HEK293 (cell line): ENCODE data around the gene RNU1-3.

ENCODE experiments used
- CTCF ChIA-PET: fragments of 350-600 bp; formaldehyde crosslinking; extraction: SDS; loops from one replicate; lab custom pipeline; 2021; ENCODE audit warnings: antibody characterized with exemption; lab: Yijun Ruan, JAX
- POLR2A ChIA-PET: fragments of 300-600 bp; formaldehyde crosslinking; extraction: SDS; loops from one replicate; lab custom pipeline; 2020; ENCODE audit warnings: antibody characterized with exemption, inconsistent platforms; lab: Yijun Ruan, JAX
- H3K27ac ChIP-seq: fragments of 200-500 bp; sonication (Bioruptor generic); 2 replicates; pipeline ENCODE4 v1.5.1; 2014; ENCODE audit warnings: low read depth, low read length, control low read depth, inconsistent platforms; ENCODE audit errors: extremely low read depth
- H3K36me3 ChIP-seq, 2 experiments: fragments of 200-500 bp in 1 of 2; sonication (Bioruptor generic) in 1 of 2; 1 replicate in 1 of 2; 2 replicates in 1 of 2; pipeline ENCODE4 v1.5.1; 2014 to 2017; ENCODE audit warnings: inconsistent platforms in 2 of 2, low read length in 2 of 2; ENCODE audit not compliant: control insufficient read depth in 2 of 2, insufficient read depth in 1 of 2
- H3K4me1 ChIP-seq: fragments of 200-500 bp; sonication (Bioruptor generic); 2 replicates; pipeline ENCODE4 v1.5.1; 2014; ENCODE audit warnings: mild to moderate bottlenecking, low read length, inconsistent platforms; ENCODE audit not compliant: control insufficient read depth, insufficient read depth
- H3K4me3 ChIP-seq: 2 replicates; pipeline ENCODE4 v1.5.1; 2011; ENCODE audit warnings: low read depth, mild to moderate bottlenecking, control low read depth, low read length, moderate library complexity
- H3K9me3 ChIP-seq: fragments of 200-500 bp; sonication (Bioruptor generic); 2 replicates; pipeline ENCODE4 v1.5.1; 2014; ENCODE audit warnings: low read depth, low read length, inconsistent platforms; ENCODE audit not compliant: control insufficient read depth, insufficient read depth
- BCL11A ChIP-seq: fragments of 450-650 bp; formaldehyde crosslinking; IDR thresholded peaks from 2 replicates; pipeline ENCODE4 v1.5.1; 2016; ENCODE audit warnings: low read depth, missing biosample characterization, missing genetic modification characterization
- GLIS2 ChIP-seq: fragments of 450-650 bp; formaldehyde crosslinking; IDR thresholded peaks from 2 replicates; pipeline ENCODE4 v1.5.1; 2016; ENCODE audit warnings: missing biosample characterization, missing genetic modification characterization
- HOXD13 ChIP-seq: sonication (generic); formaldehyde crosslinking; IDR thresholded peaks from 2 replicates; pipeline ENCODE4 v1.8.0; 2022; ENCODE audit warnings: missing genetic modification reagents, borderline replicate concordance
- KLF8 ChIP-seq: fragments of 450-650 bp; formaldehyde crosslinking; IDR thresholded peaks from 2 replicates; pipeline ENCODE4 v1.5.1; 2016; ENCODE audit warnings: missing biosample characterization, missing genetic modification characterization
- PRDM1 ChIP-seq: fragments of 450-650 bp; formaldehyde crosslinking; IDR thresholded peaks from 2 replicates; pipeline ENCODE4; 2016; ENCODE audit warnings: missing biosample characterization, missing genetic modification characterization
- SCRT1 ChIP-seq: fragments of 450-650 bp; formaldehyde crosslinking; IDR thresholded peaks from 2 replicates; pipeline ENCODE4 v1.5.1; 2016; ENCODE audit warnings: missing biosample characterization, missing genetic modification characterization, borderline replicate concordance
- ZFP3 ChIP-seq: fragments of 450-650 bp; formaldehyde crosslinking; IDR thresholded peaks from 2 replicates; pipeline ENCODE4 v1.5.1; 2016; ENCODE audit warnings: low read depth, missing biosample characterization, missing genetic modification characterization
- ZNF133 ChIP-seq: fragments of 450-650 bp; formaldehyde crosslinking; IDR thresholded peaks from 2 replicates; pipeline ENCODE4 v1.5.1; 2016; ENCODE audit warnings: missing biosample characterization, missing genetic modification characterization
- ZNF157 ChIP-seq: fragments of 450-650 bp; formaldehyde crosslinking; IDR thresholded peaks from 2 replicates; pipeline ENCODE4 v1.5.1; 2016; ENCODE audit warnings: missing biosample characterization, missing genetic modification characterization
- ZNF2 ChIP-seq: fragments of 450-650 bp; formaldehyde crosslinking; IDR thresholded peaks from 2 replicates; pipeline ENCODE4 v1.5.1; 2016; ENCODE audit warnings: missing biosample characterization, missing genetic modification characterization
- ZNF221 ChIP-seq: fragments of 450-650 bp; formaldehyde crosslinking; IDR thresholded peaks from 2 replicates; pipeline ENCODE4 v1.5.1; 2017; ENCODE audit warnings: missing biosample characterization, missing genetic modification characterization, borderline replicate concordance
- ZNF266 ChIP-seq: fragments of 450-650 bp; formaldehyde crosslinking; IDR thresholded peaks from 2 replicates; pipeline ENCODE4 v1.5.1; 2016; ENCODE audit warnings: missing biosample characterization, missing genetic modification characterization, low read depth
- ZNF354C ChIP-seq: fragments of 450-650 bp; formaldehyde crosslinking; IDR thresholded peaks from 2 replicates; pipeline ENCODE4 v1.5.1; 2016; ENCODE audit warnings: missing biosample characterization, missing genetic modification characterization, low read depth, borderline replicate concordance
- ZNF394 ChIP-seq: fragments of 450-650 bp; formaldehyde crosslinking; IDR thresholded peaks from 2 replicates; pipeline ENCODE4 v1.5.1; 2016; ENCODE audit warnings: missing biosample characterization, missing genetic modification characterization, mild to moderate bottlenecking, moderate library complexity, borderline replicate concordance
- ZNF514 ChIP-seq: fragments of 450-650 bp; formaldehyde crosslinking; IDR thresholded peaks from 2 replicates; pipeline ENCODE4 v1.5.1; 2016; ENCODE audit warnings: missing biosample characterization, missing genetic modification characterization
- ZNF529 ChIP-seq: fragments of 450-650 bp; formaldehyde crosslinking; IDR thresholded peaks from 2 replicates; pipeline ENCODE4 v1.5.1; 2017; ENCODE audit warnings: missing genetic modification characterization, missing biosample characterization; ENCODE audit not compliant: insufficient replicate concordance
- ZNF544 ChIP-seq: fragments of 450-650 bp; formaldehyde crosslinking; IDR thresholded peaks from 2 replicates; pipeline ENCODE4 v1.5.0; 2017; ENCODE audit warnings: missing biosample characterization, missing genetic modification characterization
- ZNF558 ChIP-seq: fragments of 450-650 bp; formaldehyde crosslinking; IDR thresholded peaks from 2 replicates; pipeline ENCODE4 v1.5.1; 2016; ENCODE audit warnings: missing biosample characterization, missing genetic modification characterization
- ZNF600 ChIP-seq: fragments of 450-650 bp; formaldehyde crosslinking; IDR thresholded peaks from 2 replicates; pipeline ENCODE4 v1.5.1; 2016; ENCODE audit warnings: missing biosample characterization, missing genetic modification characterization
- ZNF747 ChIP-seq: fragments of 450-650 bp; formaldehyde crosslinking; IDR thresholded peaks from 2 replicates; pipeline ENCODE4 v1.5.1; 2016; ENCODE audit warnings: missing biosample characterization, missing genetic modification characterization
- ZSCAN23 ChIP-seq: fragments of 450-650 bp; formaldehyde crosslinking; IDR thresholded peaks from 2 replicates; pipeline ENCODE4 v1.5.1; 2016; ENCODE audit warnings: missing biosample characterization, missing genetic modification characterization
- ZXDB ChIP-seq: fragments of 450-650 bp; formaldehyde crosslinking; IDR thresholded peaks from 2 replicates; pipeline ENCODE4 v1.5.1; 2016; ENCODE audit warnings: missing biosample characterization, missing genetic modification characterization
- TF ChIP-seq, protein P1 (sequence below): sonication (generic); formaldehyde crosslinking; IDR thresholded peaks from 2 replicates; pipeline ENCODE4 v1.8.1; 2022; ENCODE audit warnings: mild to moderate bottlenecking, moderate library complexity, missing genetic modification reagents
- TF ChIP-seq, protein P2 (sequence below): fragments of 450-650 bp; formaldehyde crosslinking; IDR thresholded peaks from 2 replicates; pipeline ENCODE4 v1.5.1; 2017; ENCODE audit warnings: missing biosample characterization, missing genetic modification characterization
- TF ChIP-seq, protein P3 (sequence below): IDR thresholded peaks from 2 replicates; pipeline ENCODE4 v1.6.1; 2011; ENCODE audit warnings: mild to moderate bottlenecking, low read depth, low read length, borderline replicate concordance
- TF ChIP-seq, protein P4 (sequence below): fragments of 450-650 bp; formaldehyde crosslinking; IDR thresholded peaks from 2 replicates; pipeline ENCODE4 v1.5.1; 2016; ENCODE audit warnings: missing biosample characterization, missing genetic modification characterization
- TF ChIP-seq, protein P5 (sequence below): fragments of 450-650 bp; formaldehyde crosslinking; IDR thresholded peaks from 2 replicates; pipeline ENCODE4 v1.5.1; 2016; ENCODE audit warnings: missing biosample characterization, missing genetic modification characterization
- TF ChIP-seq, protein P6 (sequence below): fragments of 450-650 bp; formaldehyde crosslinking; IDR thresholded peaks from 2 replicates; pipeline ENCODE4 v1.5.1; 2017; ENCODE audit warnings: missing biosample characterization, mild to moderate bottlenecking, missing genetic modification characterization, moderate library complexity

RNU1-3 gene

DNA sequence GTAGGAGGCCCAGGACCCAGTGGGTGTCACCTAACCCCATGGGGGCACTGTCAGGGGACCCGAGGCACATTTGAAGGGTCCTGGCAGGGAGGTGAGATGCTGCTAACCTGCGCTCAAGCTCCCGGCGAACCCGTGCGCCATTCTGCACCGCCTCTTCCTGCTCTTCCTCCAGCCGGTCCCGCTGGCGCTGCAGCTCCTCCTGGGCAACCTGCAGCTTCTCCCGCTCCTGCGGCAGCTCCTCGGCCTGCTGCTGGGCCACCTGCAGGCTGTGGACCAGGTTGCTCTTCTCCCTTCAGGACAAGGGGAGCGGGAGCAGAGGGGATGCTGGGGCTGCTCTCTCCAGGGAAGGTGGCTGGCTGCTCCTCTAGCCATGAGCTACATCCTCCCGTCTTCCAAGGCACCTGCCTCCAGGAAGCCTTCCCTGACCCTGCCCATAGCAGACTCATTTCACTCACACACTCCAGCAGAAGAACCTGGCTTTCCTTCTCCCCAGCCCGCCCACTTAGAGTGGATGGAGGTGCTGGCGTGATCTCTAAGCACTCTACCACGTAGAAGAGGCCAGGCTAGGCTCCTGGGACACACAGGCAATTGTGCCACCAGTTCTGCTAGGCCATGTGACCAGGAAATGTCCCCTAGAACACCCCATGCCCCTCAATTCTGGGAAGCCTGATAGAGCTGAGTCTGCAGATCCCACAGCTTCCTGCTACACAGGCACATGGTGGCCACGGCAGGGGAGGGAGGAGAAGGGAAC, 38.2 kb downstream of the RNU1-3 start:
- H3K36me3 ChIP-seq = peaks cover 17 to 90% of the 10 kb centered on the region in 2 experiments; a peak in 2 of 3 replicates
- no peak overlapping the region for H3K4me3 ChIP-seq
- no peaks in the 10 kb centered on the region for H3K9me3 ChIP-seq
- no peaks in the 10 kb centered on the region for H3K4me1 ChIP-seq
- no peak overlapping the region for H3K27ac ChIP-seq
- ChIA-PET CTCF (interaction anchor here (0.9 kb wide), 1 partner anchor 7 kb away, joined by 4 read pairs; no protein-coding TSS in a partner anchor), POLR2A (no interaction called here)
- no peak for TF ChIP-seq ZNF529 (tag by site-specific recombination)
- TF ChIP-seq, protein P1, sequence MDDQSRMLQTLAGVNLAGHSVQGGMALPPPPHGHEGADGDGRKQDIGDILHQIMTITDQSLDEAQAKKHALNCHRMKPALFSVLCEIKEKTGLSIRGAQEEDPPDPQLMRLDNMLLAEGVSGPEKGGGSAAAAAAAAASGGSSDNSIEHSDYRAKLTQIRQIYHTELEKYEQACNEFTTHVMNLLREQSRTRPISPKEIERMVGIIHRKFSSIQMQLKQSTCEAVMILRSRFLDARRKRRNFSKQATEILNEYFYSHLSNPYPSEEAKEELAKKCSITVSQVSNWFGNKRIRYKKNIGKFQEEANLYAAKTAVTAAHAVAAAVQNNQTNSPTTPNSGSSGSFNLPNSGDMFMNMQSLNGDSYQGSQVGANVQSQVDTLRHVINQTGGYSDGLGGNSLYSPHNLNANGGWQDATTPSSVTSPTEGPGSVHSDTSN (CRISPR knock-in tag) = no peak
- TF ChIP-seq, protein P2, sequence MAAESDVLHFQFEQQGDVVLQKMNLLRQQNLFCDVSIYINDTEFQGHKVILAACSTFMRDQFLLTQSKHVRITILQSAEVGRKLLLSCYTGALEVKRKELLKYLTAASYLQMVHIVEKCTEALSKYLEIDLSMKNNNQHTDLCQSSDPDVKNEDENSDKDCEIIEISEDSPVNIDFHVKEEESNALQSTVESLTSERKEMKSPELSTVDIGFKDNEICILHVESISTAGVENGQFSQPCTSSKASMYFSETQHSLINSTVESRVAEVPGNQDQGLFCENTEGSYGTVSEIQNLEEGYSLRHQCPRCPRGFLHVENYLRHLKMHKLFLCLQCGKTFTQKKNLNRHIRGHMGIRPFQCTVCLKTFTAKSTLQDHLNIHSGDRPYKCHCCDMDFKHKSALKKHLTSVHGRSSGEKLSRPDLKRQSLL (tag by site-specific recombination) = no peak
- TF ChIP-seq GLIS2 = peak; percentile 54
- TF ChIP-seq HOXD13 = no peak
- no peak for TF ChIP-seq PRDM1 (tag by site-specific recombination)
- no peak for TF ChIP-seq ZNF266
- peak; percentile 84 for TF ChIP-seq ZNF394 (tag by site-specific recombination)
- TF ChIP-seq KLF8 (tag by site-specific recombination) = no peak
- TF ChIP-seq ZFP3 (tag by site-specific recombination) = no peak
- TF ChIP-seq ZNF600 = peak; percentile 38; the same call in 1 of the 2 replicates
- TF ChIP-seq ZNF157 (tag by site-specific recombination) = no peak
- no peak for TF ChIP-seq ZXDB (tag by site-specific recombination)
- TF ChIP-seq SCRT1 (tag by site-specific recombination) = no peak
- TF ChIP-seq ZNF558 = peak; percentile 83; the same call in 1 of the 2 replicates
- TF ChIP-seq BCL11A = 0 out of 2 replicates have a peak, but pooled peaks have one; percentile 18
- TF ChIP-seq ZNF221 = no peak
- TF ChIP-seq ZNF2 = no peak
- TF ChIP-seq ZNF354C (tag by site-specific recombination) = no peak
- TF ChIP-seq ZNF514 (tag by site-specific recombination) = no peak
- TF ChIP-seq, protein P3, sequence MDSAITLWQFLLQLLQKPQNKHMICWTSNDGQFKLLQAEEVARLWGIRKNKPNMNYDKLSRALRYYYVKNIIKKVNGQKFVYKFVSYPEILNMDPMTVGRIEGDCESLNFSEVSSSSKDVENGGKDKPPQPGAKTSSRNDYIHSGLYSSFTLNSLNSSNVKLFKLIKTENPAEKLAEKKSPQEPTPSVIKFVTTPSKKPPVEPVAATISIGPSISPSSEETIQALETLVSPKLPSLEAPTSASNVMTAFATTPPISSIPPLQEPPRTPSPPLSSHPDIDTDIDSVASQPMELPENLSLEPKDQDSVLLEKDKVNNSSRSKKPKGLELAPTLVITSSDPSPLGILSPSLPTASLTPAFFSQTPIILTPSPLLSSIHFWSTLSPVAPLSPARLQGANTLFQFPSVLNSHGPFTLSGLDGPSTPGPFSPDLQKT = no peak
- TF ChIP-seq ZNF133 (tag by site-specific recombination) = no peak
- no peak for TF ChIP-seq ZNF747
- TF ChIP-seq, protein P4, sequence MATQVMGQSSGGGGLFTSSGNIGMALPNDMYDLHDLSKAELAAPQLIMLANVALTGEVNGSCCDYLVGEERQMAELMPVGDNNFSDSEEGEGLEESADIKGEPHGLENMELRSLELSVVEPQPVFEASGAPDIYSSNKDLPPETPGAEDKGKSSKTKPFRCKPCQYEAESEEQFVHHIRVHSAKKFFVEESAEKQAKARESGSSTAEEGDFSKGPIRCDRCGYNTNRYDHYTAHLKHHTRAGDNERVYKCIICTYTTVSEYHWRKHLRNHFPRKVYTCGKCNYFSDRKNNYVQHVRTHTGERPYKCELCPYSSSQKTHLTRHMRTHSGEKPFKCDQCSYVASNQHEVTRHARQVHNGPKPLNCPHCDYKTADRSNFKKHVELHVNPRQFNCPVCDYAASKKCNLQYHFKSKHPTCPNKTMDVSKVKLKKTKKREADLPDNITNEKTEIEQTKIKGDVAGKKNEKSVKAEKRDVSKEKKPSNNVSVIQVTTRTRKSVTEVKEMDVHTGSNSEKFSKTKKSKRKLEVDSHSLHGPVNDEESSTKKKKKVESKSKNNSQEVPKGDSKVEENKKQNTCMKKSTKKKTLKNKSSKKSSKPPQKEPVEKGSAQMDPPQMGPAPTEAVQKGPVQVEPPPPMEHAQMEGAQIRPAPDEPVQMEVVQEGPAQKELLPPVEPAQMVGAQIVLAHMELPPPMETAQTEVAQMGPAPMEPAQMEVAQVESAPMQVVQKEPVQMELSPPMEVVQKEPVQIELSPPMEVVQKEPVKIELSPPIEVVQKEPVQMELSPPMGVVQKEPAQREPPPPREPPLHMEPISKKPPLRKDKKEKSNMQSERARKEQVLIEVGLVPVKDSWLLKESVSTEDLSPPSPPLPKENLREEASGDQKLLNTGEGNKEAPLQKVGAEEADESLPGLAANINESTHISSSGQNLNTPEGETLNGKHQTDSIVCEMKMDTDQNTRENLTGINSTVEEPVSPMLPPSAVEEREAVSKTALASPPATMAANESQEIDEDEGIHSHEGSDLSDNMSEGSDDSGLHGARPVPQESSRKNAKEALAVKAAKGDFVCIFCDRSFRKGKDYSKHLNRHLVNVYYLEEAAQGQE = no peak
- TF ChIP-seq, protein P5, sequence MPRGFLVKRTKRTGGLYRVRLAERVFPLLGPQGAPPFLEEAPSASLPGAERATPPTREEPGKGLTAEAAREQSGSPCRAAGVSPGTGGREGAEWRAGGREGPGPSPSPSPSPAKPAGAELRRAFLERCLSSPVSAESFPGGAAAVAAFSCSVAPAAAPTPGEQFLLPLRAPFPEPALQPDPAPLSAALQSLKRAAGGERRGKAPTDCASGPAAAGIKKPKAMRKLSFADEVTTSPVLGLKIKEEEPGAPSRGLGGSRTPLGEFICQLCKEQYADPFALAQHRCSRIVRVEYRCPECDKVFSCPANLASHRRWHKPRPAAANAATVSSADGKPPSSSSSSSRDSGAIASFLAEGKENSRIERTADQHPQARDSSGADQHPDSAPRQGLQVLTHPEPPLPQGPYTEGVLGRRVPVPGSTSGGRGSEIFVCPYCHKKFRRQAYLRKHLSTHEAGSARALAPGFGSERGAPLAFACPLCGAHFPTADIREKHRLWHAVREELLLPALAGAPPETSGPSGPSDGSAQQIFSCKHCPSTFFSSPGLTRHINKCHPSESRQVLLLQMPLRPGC (tag by site-specific recombination) = no peak
- TF ChIP-seq ZNF544 (tag by site-specific recombination) = no peak
- TF ChIP-seq ZSCAN23 (tag by site-specific recombination) = no peak
- TF ChIP-seq, protein P6, sequence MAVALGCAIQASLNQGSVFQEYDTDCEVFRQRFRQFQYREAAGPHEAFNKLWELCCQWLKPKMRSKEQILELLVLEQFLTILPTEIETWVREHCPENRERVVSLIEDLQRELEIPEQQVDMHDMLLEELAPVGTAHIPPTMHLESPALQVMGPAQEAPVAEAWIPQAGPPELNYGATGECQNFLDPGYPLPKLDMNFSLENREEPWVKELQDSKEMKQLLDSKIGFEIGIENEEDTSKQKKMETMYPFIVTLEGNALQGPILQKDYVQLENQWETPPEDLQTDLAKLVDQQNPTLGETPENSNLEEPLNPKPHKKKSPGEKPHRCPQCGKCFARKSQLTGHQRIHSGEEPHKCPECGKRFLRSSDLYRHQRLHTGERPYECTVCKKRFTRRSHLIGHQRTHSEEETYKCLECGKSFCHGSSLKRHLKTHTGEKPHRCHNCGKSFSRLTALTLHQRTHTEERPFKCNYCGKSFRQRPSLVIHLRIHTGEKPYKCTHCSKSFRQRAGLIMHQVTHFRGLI = no peak
